ENCODE results near the gene PLXNB2. TPM values are rescaled to one million over a fixed set of nuclear protein-coding genes. Genes with fewer than 3 reads are reported as not detected.

Gene PLXNB2
- total RNA-seq, 4 donors from 2014 or later: 44.7 to 208 (median 126) TPM

GRCh38 chr22:50269573-50269969 is 37.9 kb downstream of the PLXNB2 start:
- Histone ChIP-seq H3K27me3 (no peaks in the 10 kb centered on the region), H3K27ac (peak overlapping the region; percentile 72 to 80), H3K4me1 (peaks cover 0 to 32% of the 10 kb centered on the region in 2 donors), H3K36me3 (no peaks in the 10 kb centered on the region), H3K4me3 (peak overlapping the region; percentile 45 to 48), H3K9me3 (no peaks in the 10 kb centered on the region)
- intact Hi-C loops (cut with DNase I; ENCODE audit: low total_unique reads): no loop called here
- TF ChIP-seq CTCF (IDR thresholded peaks at IDR 0.05) (no peak), POLR2A (IDR thresholded peaks at IDR 0.05) (no peak)
- DNase-seq: no peak

GRCh38 chr22:50268655-50269113 is 38.8 kb downstream of the PLXNB2 start:
- H3K4me1 ChIP-seq: peaks cover 0 to 32% of the 10 kb centered on the region in 2 donors
- peak overlapping the region in 1 of 2 donors; percentile 80 for H3K27ac ChIP-seq
- no peaks in the 10 kb centered on the region for H3K9me3 ChIP-seq
- TF ChIP-seq CTCF (IDR thresholded peaks at IDR 0.05) (no peak), POLR2A (IDR thresholded peaks at IDR 0.05) (no peak)
- DNase-seq: peak in 1 of 2 donors; percentile 52
- intact Hi-C loops (cut with DNase I; ENCODE audit: low total_unique reads): no loop called here
- no peaks in the 10 kb centered on the region for H3K36me3 ChIP-seq
- H3K4me3 ChIP-seq: no peak overlapping the region
- no peaks in the 10 kb centered on the region for H3K27me3 ChIP-seq

- no peaks in the 10 kb centered on the region for H3K9me3 ChIP-seq
- peak overlapping the region in 1 of 2 donors; percentile 46 for H3K27ac ChIP-seq
- no peaks in the 10 kb centered on the region for H3K27me3 ChIP-seq
- TF ChIP-seq POLR2A (IDR thresholded peaks at IDR 0.05): no peak
- peak in 2 of 4 experiments; percentile 17 to 35 for TF ChIP-seq CTCF (IDR thresholded peaks at IDR 0.05)
- intact Hi-C loops (cut with DNase I; ENCODE audit: low total_unique reads): no loop called here
- H3K36me3 ChIP-seq: no peaks in the 10 kb centered on the region
- H3K4me1 ChIP-seq: peaks cover 0 to 32% of the 10 kb centered on the region in 2 donors
- peak; percentile 70 to 71 for DNase-seq
- H3K4me3 ChIP-seq: peak overlapping the region in 1 of 2 donors; percentile 1
Measured at GRCh38 chr22:50267591-50268390, 39.7 kb downstream of the PLXNB2 start.

- Histone ChIP-seq H3K36me3 (no peaks in the 10 kb centered on the region), H3K4me1 (peaks cover 0 to 35% of the 10 kb centered on the region in 2 donors), H3K4me3 (no peak overlapping the region), H3K9me3 (no peaks in the 10 kb centered on the region), H3K27me3 (no peaks in the 10 kb centered on the region), H3K27ac (no peak overlapping the region)
- DNase-seq: no peak
- intact Hi-C loops (cut with DNase I; ENCODE audit: low total_unique reads): no loop called here
- TF ChIP-seq POLR2A (IDR thresholded peaks at IDR 0.05): no peak
- TF ChIP-seq CTCF (IDR thresholded peaks at IDR 0.05): no peak
Measured at GRCh38 chr22:50266994-50267393, 40.5 kb downstream of the PLXNB2 start.

GRCh38 chr22:50264946-50265669 is 42.3 kb downstream of the PLXNB2 start:
- intact Hi-C loops (cut with DNase I; ENCODE audit: low total_unique reads): no loop called here
- TF ChIP-seq CTCF (IDR thresholded peaks at IDR 0.05) (no peak), POLR2A (IDR thresholded peaks at IDR 0.05) (no peak)
- Histone ChIP-seq H3K4me1 (peaks cover 0 to 31% of the 10 kb centered on the region in 2 donors), H3K27me3 (no peaks in the 10 kb centered on the region), H3K4me3 (no peak overlapping the region), H3K9me3 (no peaks in the 10 kb centered on the region), H3K27ac (no peak overlapping the region), H3K36me3 (no peaks in the 10 kb centered on the region)
- DNase-seq: no peak
